Neuronal stem cell (in vitro differentiated cells): ENCODE results near the gene SENP1.

Source experiments
- DNase-seq: peaks from one replicate; pipeline ENCODE4 v3.0.0-alpha.2; 2013; ENCODE audit warnings: low spot score
- H2AFZ ChIP-seq: one replicate; pipeline ENCODE4 v1.6.1; 2013; ENCODE audit warnings: mild to moderate bottlenecking, low read length, inconsistent platforms
- H2AK5ac ChIP-seq: 2 replicates; pipeline ENCODE4 v1.6.1; 2013; ENCODE audit warnings: low read depth, mild to moderate bottlenecking, inconsistent platforms, low read length, moderate library complexity, mixed read lengths
- H2BK120ac ChIP-seq: 2 replicates; pipeline ENCODE4 v1.6.1; 2013; ENCODE audit warnings: low read depth, mild to moderate bottlenecking, inconsistent platforms, low read length, moderate library complexity, mixed read lengths
- H2BK12ac ChIP-seq: one replicate; pipeline ENCODE4 v1.6.1; 2013; ENCODE audit warnings: low read length, inconsistent platforms
- H2BK15ac ChIP-seq: 2 replicates; pipeline ENCODE4 v1.6.1; 2013; ENCODE audit warnings: mild to moderate bottlenecking, low read length, inconsistent platforms, mixed read lengths
- H2BK5ac ChIP-seq: one replicate; pipeline ENCODE4 v1.6.1; 2013; ENCODE audit warnings: inconsistent platforms, mild to moderate bottlenecking, low read length, moderate library complexity
- H3K14ac ChIP-seq: one replicate; pipeline ENCODE4 v1.6.1; 2013; ENCODE audit warnings: low read length, inconsistent platforms
- H3K18ac ChIP-seq: 2 replicates; pipeline ENCODE4 v1.6.1; 2013; ENCODE audit warnings: low read length, inconsistent platforms
- H3K23ac ChIP-seq: 2 replicates; pipeline ENCODE4 v1.6.1; 2013; ENCODE audit warnings: low read depth, mild to moderate bottlenecking, mixed read lengths, low read length, inconsistent platforms; ENCODE audit not compliant: poor library complexity
- H3K27ac ChIP-seq: replicated peaks from 3 replicates; pipeline ENCODE4 v1.5.1; 2013; ENCODE audit warnings: low read length, inconsistent platforms
- H3K27me3 ChIP-seq, 3 experiments: 2 replicates each; pipeline ENCODE4 v1.6.1; 2013; ENCODE audit warnings: low read length in 3 of 3, mild to moderate bottlenecking in 2 of 3, inconsistent platforms in 1 of 3, low read depth in 1 of 3, mixed read lengths in 1 of 3, moderate library complexity in 1 of 3; ENCODE audit not compliant: control insufficient read depth in 3 of 3, insufficient read depth in 3 of 3
- H3K36me3 ChIP-seq, 2 donors: replicated peaks in 1 of 2; 2 replicates each; pipeline ENCODE4 v1.6.1; 2013; ENCODE audit warnings: low read length in 2 of 2; ENCODE audit not compliant: control insufficient read depth in 2 of 2, insufficient read depth in 2 of 2
- H3K4ac ChIP-seq: 2 replicates; pipeline ENCODE4 v1.6.1; 2013; ENCODE audit warnings: inconsistent platforms, mild to moderate bottlenecking, low read length, moderate library complexity
- H3K4me1 ChIP-seq, 2 donors: 1 replicate in 1 of 2; 2 replicates in 1 of 2; pipeline ENCODE4 v1.6.1; 2013; ENCODE audit warnings: low read length in 2 of 2, low read depth in 1 of 2; ENCODE audit not compliant: control insufficient read depth in 2 of 2, insufficient read depth in 1 of 2
- H3K4me2 ChIP-seq: one replicate; pipeline ENCODE4 v1.6.1; 2013; ENCODE audit warnings: mild to moderate bottlenecking, low read length, inconsistent platforms; ENCODE audit not compliant: insufficient read depth, poor library complexity, severe bottlenecking
- H3K4me3 ChIP-seq, 2 donors: 2 replicates each; pipeline ENCODE4 v1.5.1; 2013; ENCODE audit warnings: low read length in 2 of 2, mild to moderate bottlenecking in 2 of 2, inconsistent platforms in 1 of 2, moderate library complexity in 1 of 2
- H3K79me1 ChIP-seq: one replicate; pipeline ENCODE4 v1.6.1; 2013; ENCODE audit warnings: low read depth, mild to moderate bottlenecking, inconsistent platforms, low read length, moderate library complexity
- H3K9ac ChIP-seq: one replicate; pipeline ENCODE4 v1.6.1; 2013; ENCODE audit warnings: mild to moderate bottlenecking, low read depth, low read length, inconsistent platforms; ENCODE audit not compliant: poor library complexity
- H3K9me3 ChIP-seq, 2 donors: replicated peaks in 1 of 2; 2 replicates each; pipeline versions ENCODE3 to v1.6.1; 2013; ENCODE audit warnings: low read length in 2 of 2, mild to moderate bottlenecking in 2 of 2, inconsistent platforms in 1 of 2, low read depth in 1 of 2, mixed read lengths in 1 of 2, moderate library complexity in 1 of 2; ENCODE audit not compliant: control insufficient read depth in 2 of 2, insufficient read depth in 1 of 2
- H4K8ac ChIP-seq: one replicate; pipeline ENCODE4 v1.6.1; 2013; ENCODE audit warnings: low read depth, mild to moderate bottlenecking, inconsistent platforms, low read length, moderate library complexity
- H4K91ac ChIP-seq: one replicate; pipeline ENCODE4 v1.6.1; 2013; ENCODE audit warnings: low read length, low read depth, mild to moderate bottlenecking, inconsistent platforms; ENCODE audit not compliant: poor library complexity
- WGBS, 2 donors: extraction: QIAGEN DNeasy Blood & Tissue Kit; methylation state at CpG; one replicate each; pipeline ENCODE4 v1.1.7; 2013; ENCODE audit warnings: missing lambda C conversion rate in 2 of 2, mixed read lengths in 1 of 2; ENCODE audit not compliant: insufficient read length in 2 of 2, insufficient replicate concordance in 1 of 2; ENCODE audit errors: extremely low coverage in 2 of 2; 5-methylcytosine and 5-hydroxymethylcytosine counted together

SENP1 gene

DNA sequence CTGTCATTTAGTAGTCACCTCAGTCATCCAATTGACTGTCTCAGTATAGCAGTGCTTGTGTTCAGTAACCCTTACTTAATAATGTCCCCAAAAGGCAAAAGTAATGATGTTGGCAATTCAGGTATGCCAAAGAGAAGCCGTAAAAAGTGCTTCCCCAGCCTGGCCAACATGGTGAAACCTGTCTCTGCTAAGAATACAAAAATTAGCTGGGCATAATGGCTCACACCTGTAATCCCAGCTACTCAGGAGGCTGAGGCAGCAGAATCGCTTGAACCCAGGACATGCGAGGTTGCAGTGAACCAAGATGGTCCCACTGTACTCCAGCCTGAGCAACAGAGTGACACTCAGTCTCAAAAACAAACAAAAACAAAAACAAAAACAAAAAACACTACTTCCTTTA lies 33.6 kb downstream of the SENP1 start:
- no peak overlapping the region for H3K4me2 ChIP-seq
- H3K4me1 ChIP-seq = no peaks in the 10 kb centered on the region
- H3K23ac ChIP-seq = no peak overlapping the region
- H3K27me3 ChIP-seq = no peaks in the 10 kb centered on the region
- H2BK5ac ChIP-seq = no peak overlapping the region
- H3K14ac ChIP-seq = no peak overlapping the region
- no peak overlapping the region for H2AK5ac ChIP-seq
- no CpG with 5 or more reads among the region's 3 CpGs for WGBS, 2 donors
- no peak overlapping the region for H3K4ac ChIP-seq
- H3K9me3 ChIP-seq = peaks cover 0 to under 1% of the 10 kb centered on the region in 2 donors
- no peak overlapping the region for H4K8ac ChIP-seq
- no peak overlapping the region for H2BK15ac ChIP-seq
- H3K9ac ChIP-seq = no peak overlapping the region
- H3K18ac ChIP-seq = no peak overlapping the region
- no peak for DNase-seq
- no peak overlapping the region for H2BK120ac ChIP-seq
- no peak overlapping the region for H4K91ac ChIP-seq
- H3K79me1 ChIP-seq = no peaks in the 10 kb centered on the region
- no peak overlapping the region for H3K4me3 ChIP-seq
- H3K36me3 ChIP-seq = peaks cover 14 to 89% of the 10 kb centered on the region in 2 donors
- no peak overlapping the region for H2BK12ac ChIP-seq
- H3K27ac ChIP-seq = no peak overlapping the region
- H2AFZ ChIP-seq = no peak overlapping the region

DNA sequence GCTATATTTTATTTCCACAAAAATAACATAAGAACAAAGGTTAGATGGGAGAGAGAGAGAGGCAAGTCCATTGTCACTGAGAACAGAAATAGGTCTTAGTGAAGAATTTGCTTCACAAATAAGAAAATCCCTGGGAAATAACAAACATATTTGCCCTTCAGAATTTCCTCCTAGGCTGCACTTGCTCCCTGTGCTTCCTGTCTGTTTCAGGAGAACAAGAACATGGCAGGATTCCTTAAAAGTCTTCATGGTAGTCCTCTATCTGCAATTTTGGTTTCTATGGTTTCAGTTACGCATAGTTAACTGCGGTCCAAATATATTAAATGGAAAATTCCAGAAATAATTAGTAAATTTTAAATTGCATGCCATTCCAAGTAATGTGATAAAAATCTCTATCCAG lies 34.1 kb downstream of the SENP1 start:
- Histone ChIP-seq H3K79me1 (no peaks in the 10 kb centered on the region), H3K9ac (no peak overlapping the region), H3K14ac (no peak overlapping the region), H2BK15ac (no peak overlapping the region), H3K4me2 (no peak overlapping the region), H3K18ac (no peak overlapping the region), H4K8ac (no peak overlapping the region), H3K4me1 (no peaks in the 10 kb centered on the region), H3K27ac (no peak overlapping the region), H3K36me3 (peaks cover 14 to 89% of the 10 kb centered on the region in 2 donors), H2AFZ (no peak overlapping the region), H3K23ac (no peak overlapping the region), H4K91ac (no peak overlapping the region), H3K4ac (no peak overlapping the region), H3K4me3 (no peak overlapping the region), H3K27me3 (no peaks in the 10 kb centered on the region), H2BK5ac (no peak overlapping the region), H3K9me3 (no peaks in the 10 kb centered on the region), H2BK120ac (no peak overlapping the region), H2BK12ac (no peak overlapping the region), H2AK5ac (no peak overlapping the region)
- DNase-seq = no peak
- WGBS, 2 donors = no CpG with 5 or more reads among the region's 2 CpGs

DNA sequence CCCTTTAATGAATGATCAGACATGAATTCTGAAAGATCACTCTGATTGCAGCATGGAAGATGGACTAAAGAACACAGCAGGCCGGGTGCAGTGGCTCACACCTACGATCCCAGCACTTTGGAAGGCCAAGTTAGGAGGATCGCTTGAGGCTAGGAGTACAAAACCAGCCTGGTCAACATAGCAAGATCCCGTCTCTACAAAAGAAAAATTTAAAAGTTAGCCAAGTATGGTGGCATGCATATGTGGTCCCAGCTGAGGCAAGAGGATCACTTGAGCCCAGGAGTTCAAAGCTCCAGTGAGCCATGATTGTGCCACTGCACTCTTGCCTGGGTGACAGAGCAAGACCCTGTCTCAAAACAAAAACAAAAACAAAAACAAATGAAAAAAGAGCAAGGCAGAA lies 35.1 kb downstream of the SENP1 start:
- Histone ChIP-seq H2BK12ac (no peak overlapping the region), H3K79me1 (no peaks in the 10 kb centered on the region), H2BK5ac (no peak overlapping the region), H3K4me2 (no peak overlapping the region), H4K91ac (no peak overlapping the region), H3K4me3 (no peak overlapping the region), H3K9me3 (no peaks in the 10 kb centered on the region), H3K4me1 (no peaks in the 10 kb centered on the region), H2BK120ac (no peak overlapping the region), H3K18ac (no peak overlapping the region), H3K36me3 (peaks cover 14 to 93% of the 10 kb centered on the region in 2 donors), H3K23ac (no peak overlapping the region), H3K9ac (no peak overlapping the region), H3K27me3 (no peaks in the 10 kb centered on the region), H3K14ac (no peak overlapping the region), H4K8ac (no peak overlapping the region), H3K27ac (no peak overlapping the region), H2AFZ (no peak overlapping the region), H2AK5ac (no peak overlapping the region), H3K4ac (no peak overlapping the region), H2BK15ac (no peak overlapping the region)
- DNase-seq = no peak
- no CpG with 5 or more reads among the region's 4 CpGs for WGBS, 2 donors

- H4K8ac ChIP-seq = no peak overlapping the region
- H3K36me3 ChIP-seq = peaks cover 14 to 94% of the 10 kb centered on the region in 2 donors
- H3K27ac ChIP-seq = no peak overlapping the region
- no peaks in the 10 kb centered on the region for H3K27me3 ChIP-seq
- H3K4me2 ChIP-seq = no peak overlapping the region
- DNase-seq = no peak
- H3K18ac ChIP-seq = no peak overlapping the region
- H2BK12ac ChIP-seq = no peak overlapping the region
- no peak overlapping the region for H3K9ac ChIP-seq
- no peaks in the 10 kb centered on the region for H3K9me3 ChIP-seq
- no peak overlapping the region for H3K4ac ChIP-seq
- no peak overlapping the region for H4K91ac ChIP-seq
- H3K4me3 ChIP-seq = no peak overlapping the region
- WGBS, 2 donors = no CpG with 5 or more reads among the region's 1 CpG
- H2BK5ac ChIP-seq = no peak overlapping the region
- no peak overlapping the region for H2AFZ ChIP-seq
- H2AK5ac ChIP-seq = no peak overlapping the region
- no peaks in the 10 kb centered on the region for H3K79me1 ChIP-seq
- no peak overlapping the region for H3K14ac ChIP-seq
- H2BK15ac ChIP-seq = no peak overlapping the region
- H3K23ac ChIP-seq = no peak overlapping the region
- H2BK120ac ChIP-seq = no peak overlapping the region
- no peaks in the 10 kb centered on the region for H3K4me1 ChIP-seq
Observed at GRCh38 chr12:48070033-48070432, 35.8 kb downstream of the SENP1 start.
